Uterus (tissue), 2 donors: ENCODE measurements around the gene FHL1.

Source experiments
- CTCF ChIP-seq, 4 experiments: fragments of 200-600 bp in 2 of 4; fragments of 450-650 bp in 2 of 4; sonication (generic) in 2 of 4; IDR thresholded peaks; one replicate each; pipeline ENCODE4 v1.5.1; 2016 to 2019; ENCODE audit warnings: antibody characterized with exemption in 4 of 4, mild to moderate bottlenecking in 2 of 4, moderate library complexity in 1 of 4
- POLR2A ChIP-seq, 2 donors: fragments of 450-650 bp; IDR thresholded peaks; one replicate each; pipeline ENCODE4 v1.6.1; 2016; ENCODE audit warnings: antibody characterized with exemption in 2 of 2, mild to moderate bottlenecking in 1 of 2, moderate library complexity in 1 of 2

- TF ChIP-seq CTCF (IDR thresholded peaks at IDR 0.05) (no peak), POLR2A (IDR thresholded peaks at IDR 0.05) (no peak)
These were observed 111.6 kb downstream of the FHL1 start for GRCh38 chrX:136258951-136259350.
